SK-N-SH treated with all-trans-retinoic acid at 6 μM for 48 hours (cell line): ENCODE measurements around the gene COL6A1.

Experiments used
- ARNTL ChIP-seq: fragments of 450-650 bp; formaldehyde crosslinking; IDR thresholded peaks from 2 replicates; pipeline ENCODE4 v1.5.0; 2020; ENCODE audit warnings: low read depth, mild to moderate bottlenecking, moderate library complexity, borderline replicate concordance
- CSRNP3 ChIP-seq: fragments of 250-450 bp; sonication (Bioruptor Pico); IDR thresholded peaks from 2 replicates; pipeline ENCODE4 v1.5.1; 2021; ENCODE audit warnings: mild to moderate bottlenecking, moderate library complexity
- ISL1 ChIP-seq: fragments of 250-450 bp; sonication (Bioruptor Pico); IDR thresholded peaks from 2 replicates; pipeline ENCODE4 v2.1.2; 2022; ENCODE audit warnings: mild to moderate bottlenecking, moderate library complexity
- OSR1 ChIP-seq: fragments of 250-450 bp; sonication (Bioruptor Pico); IDR thresholded peaks from 2 replicates; pipeline ENCODE4 v1.8.0; 2022; ENCODE audit warnings: moderate library complexity, mild to moderate bottlenecking, inconsistent platforms
- RARB ChIP-seq: fragments of 250-450 bp; sonication (Bioruptor Pico); IDR thresholded peaks from 2 replicates; pipeline ENCODE4 v1.8.0; 2021; ENCODE audit warnings: mild to moderate bottlenecking, moderate library complexity
- TCF4 ChIP-seq: fragments of 250-450 bp; sonication (Bioruptor Pico); IDR thresholded peaks from 2 replicates; pipeline ENCODE4 v1.8.0; 2021; ENCODE audit warnings: mild to moderate bottlenecking, moderate library complexity, borderline replicate concordance
- ZFP3 ChIP-seq: fragments of 250-450 bp; sonication (Bioruptor Pico); IDR thresholded peaks from 2 replicates; pipeline ENCODE4 v1.5.0; 2020; ENCODE audit warnings: mild to moderate bottlenecking, moderate library complexity
- ZFP30 ChIP-seq: fragments of 450-650 bp; formaldehyde crosslinking; IDR thresholded peaks from 2 replicates; pipeline ENCODE4 v1.5.0; 2022; ENCODE audit warnings: mild to moderate bottlenecking, moderate library complexity
- TF ChIP-seq, protein P1 (sequence below): fragments of 250-450 bp; sonication (Bioruptor Pico); IDR thresholded peaks from 2 replicates; pipeline ENCODE4 v1.5.1; 2020; ENCODE audit warnings: low read depth, mild to moderate bottlenecking, moderate library complexity
- TF ChIP-seq, protein P2 (sequence below): fragments of 250-450 bp; sonication (Bioruptor Pico); IDR thresholded peaks from 2 replicates; pipeline ENCODE4 v1.5.0; 2020; ENCODE audit warnings: mild to moderate bottlenecking, moderate library complexity

DNA sequence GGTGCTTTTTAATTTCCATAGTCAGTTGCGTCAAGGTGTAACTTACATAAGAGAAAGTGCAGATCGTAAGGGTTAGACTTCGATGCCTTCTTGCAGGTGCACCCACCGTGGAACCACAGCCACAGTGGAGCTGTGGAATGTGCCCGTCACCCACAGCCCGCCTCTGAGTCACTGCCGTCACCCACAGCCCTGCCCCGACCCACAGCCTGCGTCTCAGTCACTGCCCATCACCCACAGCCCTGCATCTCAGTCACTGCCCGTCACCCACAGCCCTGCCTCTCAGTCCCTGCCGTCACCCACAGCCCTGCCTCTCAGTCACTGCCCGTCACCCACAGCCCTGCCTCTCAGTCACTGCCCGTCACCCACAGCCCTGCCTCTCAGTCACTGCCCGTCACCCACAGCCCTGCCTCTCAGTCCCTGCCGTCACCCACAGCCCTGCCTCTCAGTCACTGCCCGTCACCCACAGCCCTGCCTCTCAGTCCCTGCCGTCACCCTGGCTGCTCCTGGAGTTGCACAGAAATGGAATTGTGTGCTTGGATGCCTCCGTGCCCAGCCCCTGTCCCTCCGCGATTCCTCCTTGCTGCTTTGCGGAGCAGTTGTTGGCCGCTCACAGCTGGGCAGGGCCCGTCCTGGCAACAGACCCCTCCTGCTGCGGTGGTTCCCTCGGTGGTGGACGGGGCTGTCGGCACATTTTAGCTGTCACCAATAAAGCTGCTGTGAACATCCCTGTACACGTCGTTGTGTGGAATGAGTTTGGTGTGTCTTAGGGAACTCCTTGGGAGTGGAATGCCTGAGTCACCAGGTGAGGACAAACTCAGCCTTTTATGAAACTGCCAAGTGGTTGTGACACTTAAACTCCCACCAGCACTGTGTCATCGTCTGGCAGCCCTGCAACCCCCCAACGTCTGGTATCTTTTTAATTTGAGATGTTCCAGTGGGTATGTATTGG is 71.4 kb downstream of the COL6A1 start:
- no peak for TF ChIP-seq RARB (CRISPR knock-in tag)
- no peak for TF ChIP-seq ZFP30 (CRISPR knock-in tag)
- no peak for TF ChIP-seq CSRNP3
- no peak for TF ChIP-seq OSR1
- no peak for TF ChIP-seq ARNTL (CRISPR knock-in tag)
- no peak for TF ChIP-seq ZFP3 (CRISPR knock-in tag)
- TF ChIP-seq, protein P1, sequence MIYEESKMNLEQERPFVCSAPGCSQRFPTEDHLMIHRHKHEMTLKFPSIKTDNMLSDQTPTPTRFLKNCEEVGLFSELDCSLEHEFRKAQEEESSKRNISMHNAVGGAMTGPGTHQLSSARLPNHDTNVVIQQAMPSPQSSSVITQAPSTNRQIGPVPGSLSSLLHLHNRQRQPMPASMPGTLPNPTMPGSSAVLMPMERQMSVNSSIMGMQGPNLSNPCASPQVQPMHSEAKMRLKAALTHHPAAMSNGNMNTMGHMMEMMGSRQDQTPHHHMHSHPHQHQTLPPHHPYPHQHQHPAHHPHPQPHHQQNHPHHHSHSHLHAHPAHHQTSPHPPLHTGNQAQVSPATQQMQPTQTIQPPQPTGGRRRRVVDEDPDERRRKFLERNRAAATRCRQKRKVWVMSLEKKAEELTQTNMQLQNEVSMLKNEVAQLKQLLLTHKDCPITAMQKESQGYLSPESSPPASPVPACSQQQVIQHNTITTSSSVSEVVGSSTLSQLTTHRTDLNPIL (CRISPR knock-in tag) = no peak
- TF ChIP-seq, protein P2, sequence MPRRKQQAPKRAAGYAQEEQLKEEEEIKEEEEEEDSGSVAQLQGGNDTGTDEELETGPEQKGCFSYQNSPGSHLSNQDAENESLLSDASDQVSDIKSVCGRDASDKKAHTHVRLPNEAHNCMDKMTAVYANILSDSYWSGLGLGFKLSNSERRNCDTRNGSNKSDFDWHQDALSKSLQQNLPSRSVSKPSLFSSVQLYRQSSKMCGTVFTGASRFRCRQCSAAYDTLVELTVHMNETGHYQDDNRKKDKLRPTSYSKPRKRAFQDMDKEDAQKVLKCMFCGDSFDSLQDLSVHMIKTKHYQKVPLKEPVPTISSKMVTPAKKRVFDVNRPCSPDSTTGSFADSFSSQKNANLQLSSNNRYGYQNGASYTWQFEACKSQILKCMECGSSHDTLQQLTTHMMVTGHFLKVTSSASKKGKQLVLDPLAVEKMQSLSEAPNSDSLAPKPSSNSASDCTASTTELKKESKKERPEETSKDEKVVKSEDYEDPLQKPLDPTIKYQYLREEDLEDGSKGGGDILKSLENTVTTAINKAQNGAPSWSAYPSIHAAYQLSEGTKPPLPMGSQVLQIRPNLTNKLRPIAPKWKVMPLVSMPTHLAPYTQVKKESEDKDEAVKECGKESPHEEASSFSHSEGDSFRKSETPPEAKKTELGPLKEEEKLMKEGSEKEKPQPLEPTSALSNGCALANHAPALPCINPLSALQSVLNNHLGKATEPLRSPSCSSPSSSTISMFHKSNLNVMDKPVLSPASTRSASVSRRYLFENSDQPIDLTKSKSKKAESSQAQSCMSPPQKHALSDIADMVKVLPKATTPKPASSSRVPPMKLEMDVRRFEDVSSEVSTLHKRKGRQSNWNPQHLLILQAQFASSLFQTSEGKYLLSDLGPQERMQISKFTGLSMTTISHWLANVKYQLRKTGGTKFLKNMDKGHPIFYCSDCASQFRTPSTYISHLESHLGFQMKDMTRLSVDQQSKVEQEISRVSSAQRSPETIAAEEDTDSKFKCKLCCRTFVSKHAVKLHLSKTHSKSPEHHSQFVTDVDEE (CRISPR knock-in tag) = no peak
- no peak for TF ChIP-seq TCF4
- no peak for TF ChIP-seq ISL1 (CRISPR knock-in tag)
